GM12865 (cell line): ENCODE results near the gene SH2D6.

Experiments used
- DNase-seq: peaks from one replicate; pipeline ENCODE4 v3.0.0; 2010; ENCODE audit warnings: low read depth
- H3K4me3 ChIP-seq: 2 replicates; pipeline ENCODE4 v1.5.1; 2011; ENCODE audit warnings: mild to moderate bottlenecking, low read depth, low read length, control low read depth
- TF ChIP-seq, protein P1 (sequence below): IDR thresholded peaks from 2 replicates; pipeline ENCODE4 v1.5.1; 2011; ENCODE audit warnings: low read length, control low read depth, low read depth, inconsistent platforms; ENCODE audit not compliant: insufficient read depth; ENCODE audit errors: missing control alignments

Gene SH2D6

DNA sequence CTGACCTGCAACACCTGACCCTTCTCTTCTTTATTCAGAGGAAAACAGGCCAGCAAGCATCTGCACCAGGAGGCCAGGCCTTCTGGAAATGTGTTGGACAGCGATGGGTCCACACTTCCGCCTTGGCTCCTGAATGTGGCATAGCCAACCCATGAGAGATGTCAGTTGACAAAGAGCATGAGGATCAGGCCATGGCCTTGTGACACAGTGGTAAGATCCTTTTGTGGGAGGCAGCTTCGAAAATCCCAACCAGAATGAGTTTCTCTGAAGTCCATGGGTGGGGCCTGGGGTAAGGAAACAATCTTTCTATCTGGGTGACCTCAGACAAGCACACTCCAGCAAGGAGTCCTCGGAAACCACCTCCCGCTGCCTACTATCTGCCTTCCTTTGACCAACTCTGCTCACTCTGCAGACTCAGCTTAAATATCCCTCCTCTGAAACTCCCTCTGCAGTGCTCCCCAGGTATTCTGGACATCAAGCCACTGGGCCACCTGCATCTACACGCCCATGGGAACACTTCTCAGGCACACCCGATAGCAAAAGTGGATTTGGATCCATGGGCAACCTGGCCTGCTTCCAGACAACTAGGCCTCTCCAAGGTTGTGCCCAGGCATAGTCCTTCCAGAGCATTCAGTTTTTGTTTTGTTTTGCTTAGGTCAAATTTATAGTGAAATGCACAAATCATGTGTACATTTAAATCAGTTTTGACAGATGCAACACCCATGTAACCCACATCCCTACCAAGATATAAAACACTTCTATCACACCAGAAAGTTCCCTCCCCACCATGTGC lies 3.6 kb upstream of the SH2D6 start:
- TF ChIP-seq, protein P1, sequence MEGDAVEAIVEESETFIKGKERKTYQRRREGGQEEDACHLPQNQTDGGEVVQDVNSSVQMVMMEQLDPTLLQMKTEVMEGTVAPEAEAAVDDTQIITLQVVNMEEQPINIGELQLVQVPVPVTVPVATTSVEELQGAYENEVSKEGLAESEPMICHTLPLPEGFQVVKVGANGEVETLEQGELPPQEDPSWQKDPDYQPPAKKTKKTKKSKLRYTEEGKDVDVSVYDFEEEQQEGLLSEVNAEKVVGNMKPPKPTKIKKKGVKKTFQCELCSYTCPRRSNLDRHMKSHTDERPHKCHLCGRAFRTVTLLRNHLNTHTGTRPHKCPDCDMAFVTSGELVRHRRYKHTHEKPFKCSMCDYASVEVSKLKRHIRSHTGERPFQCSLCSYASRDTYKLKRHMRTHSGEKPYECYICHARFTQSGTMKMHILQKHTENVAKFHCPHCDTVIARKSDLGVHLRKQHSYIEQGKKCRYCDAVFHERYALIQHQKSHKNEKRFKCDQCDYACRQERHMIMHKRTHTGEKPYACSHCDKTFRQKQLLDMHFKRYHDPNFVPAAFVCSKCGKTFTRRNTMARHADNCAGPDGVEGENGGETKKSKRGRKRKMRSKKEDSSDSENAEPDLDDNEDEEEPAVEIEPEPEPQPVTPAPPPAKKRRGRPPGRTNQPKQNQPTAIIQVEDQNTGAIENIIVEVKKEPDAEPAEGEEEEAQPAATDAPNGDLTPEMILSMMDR = no peak
- no peak overlapping the region for H3K4me3 ChIP-seq
- no peak for DNase-seq

DNA sequence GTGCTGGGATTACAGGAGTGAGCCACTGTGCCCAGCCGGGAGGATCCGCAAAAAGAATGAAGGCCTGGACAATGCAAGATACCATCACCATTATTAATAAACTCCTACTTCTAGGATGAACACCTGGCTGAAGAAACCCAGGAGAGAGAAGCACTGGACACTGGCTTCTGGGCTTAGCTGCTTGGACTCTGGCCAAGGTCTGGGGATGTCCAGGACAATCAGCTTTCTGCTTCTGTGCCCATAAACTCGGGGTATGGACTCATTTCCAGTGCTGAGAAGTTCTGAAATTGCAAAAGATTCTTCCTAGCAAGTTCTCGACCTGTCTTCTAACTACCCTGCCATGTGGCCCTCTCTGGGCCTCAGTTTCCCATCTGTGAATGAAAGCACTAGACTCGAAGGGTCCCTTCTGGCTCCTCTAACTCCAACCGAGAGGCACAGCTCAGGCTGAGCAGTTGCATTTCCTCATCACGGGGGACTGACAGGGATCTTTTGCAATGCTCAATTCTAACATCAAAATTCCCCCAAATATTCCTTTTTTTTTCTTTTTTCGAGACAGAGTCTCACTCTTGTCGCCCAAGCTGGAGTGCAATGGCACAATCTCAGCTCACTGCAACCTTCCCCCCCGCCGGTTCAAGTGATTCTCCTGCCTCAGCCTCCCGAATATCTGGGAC lies 2.4 kb upstream of the SH2D6 start:
- TF ChIP-seq, protein P1 = no peak
- no peak for DNase-seq
- H3K4me3 ChIP-seq = no peak overlapping the region

DNA sequence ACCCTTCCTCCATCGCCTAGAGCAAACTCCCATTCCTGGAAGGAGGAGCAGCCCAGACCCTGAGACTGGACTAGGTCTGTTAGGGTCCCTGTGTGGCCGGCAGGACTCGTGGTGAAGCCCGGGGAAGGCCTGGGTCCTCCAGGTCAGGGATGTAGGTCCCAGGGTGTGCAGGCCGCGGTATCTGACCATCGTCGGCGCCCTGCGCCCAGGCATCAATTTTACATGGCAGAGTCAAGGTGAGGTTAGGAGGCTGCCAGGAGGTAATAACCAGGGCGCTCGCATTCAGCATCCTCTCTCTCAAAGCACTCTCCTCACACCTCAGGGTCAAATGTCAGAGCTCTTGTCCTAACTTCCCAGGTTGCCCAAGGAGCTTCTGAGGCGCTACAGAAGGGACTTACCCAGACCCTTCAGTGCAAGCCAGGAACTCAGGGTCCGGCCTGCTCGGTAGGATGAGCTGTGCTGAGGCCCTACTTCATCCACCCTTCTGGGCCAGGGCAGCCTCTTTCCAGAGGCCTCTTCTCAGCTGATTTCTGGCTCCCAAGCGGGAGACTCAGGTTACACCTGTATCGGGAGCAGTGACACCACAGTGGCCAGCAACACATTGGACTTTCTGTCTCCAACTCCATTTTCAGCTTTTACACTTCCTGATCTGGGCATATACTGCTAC lies 628 bp downstream of the SH2D6 start:
- no peak for DNase-seq
- TF ChIP-seq, protein P1 = no peak
- H3K4me3 ChIP-seq = peak overlapping the region; percentile 89

DNA sequence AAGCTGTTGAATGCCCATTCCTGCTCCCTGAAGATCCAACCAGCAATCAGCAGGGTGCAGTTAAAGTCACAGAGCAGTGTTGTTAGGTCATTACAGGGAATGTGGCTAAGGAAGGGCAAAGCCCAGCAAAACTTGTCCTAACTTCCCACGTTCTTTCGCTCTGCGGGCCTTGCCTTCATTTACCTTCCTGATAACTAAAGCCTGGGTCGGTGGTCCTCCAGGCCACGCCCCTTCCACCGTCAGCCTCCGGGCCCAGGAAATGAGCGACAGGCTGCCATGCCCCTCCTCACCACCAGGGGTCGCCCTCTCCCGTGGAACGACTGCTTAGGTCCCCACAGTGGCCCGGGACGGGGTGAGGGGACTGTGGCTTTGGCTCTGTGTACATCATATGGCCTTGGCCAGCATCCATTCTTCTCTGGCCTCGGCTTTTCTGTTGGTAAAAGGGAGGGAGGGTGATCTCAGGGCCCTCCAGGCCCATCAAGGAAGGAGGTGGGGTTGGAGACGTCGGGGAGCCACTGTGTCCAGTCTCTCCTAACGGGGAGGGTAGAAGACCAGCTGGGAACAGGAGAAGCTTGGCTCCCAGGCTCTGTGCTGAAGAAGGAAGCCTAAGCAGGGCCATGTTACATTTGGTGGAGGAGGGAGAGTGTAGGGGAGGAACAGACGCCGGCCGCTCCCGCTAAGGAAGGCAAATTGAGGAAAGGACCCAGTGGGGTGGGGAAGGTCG lies 2.2 kb downstream of the SH2D6 start:
- peak; percentile 87 for DNase-seq
- no peak overlapping the region for H3K4me3 ChIP-seq

DNA sequence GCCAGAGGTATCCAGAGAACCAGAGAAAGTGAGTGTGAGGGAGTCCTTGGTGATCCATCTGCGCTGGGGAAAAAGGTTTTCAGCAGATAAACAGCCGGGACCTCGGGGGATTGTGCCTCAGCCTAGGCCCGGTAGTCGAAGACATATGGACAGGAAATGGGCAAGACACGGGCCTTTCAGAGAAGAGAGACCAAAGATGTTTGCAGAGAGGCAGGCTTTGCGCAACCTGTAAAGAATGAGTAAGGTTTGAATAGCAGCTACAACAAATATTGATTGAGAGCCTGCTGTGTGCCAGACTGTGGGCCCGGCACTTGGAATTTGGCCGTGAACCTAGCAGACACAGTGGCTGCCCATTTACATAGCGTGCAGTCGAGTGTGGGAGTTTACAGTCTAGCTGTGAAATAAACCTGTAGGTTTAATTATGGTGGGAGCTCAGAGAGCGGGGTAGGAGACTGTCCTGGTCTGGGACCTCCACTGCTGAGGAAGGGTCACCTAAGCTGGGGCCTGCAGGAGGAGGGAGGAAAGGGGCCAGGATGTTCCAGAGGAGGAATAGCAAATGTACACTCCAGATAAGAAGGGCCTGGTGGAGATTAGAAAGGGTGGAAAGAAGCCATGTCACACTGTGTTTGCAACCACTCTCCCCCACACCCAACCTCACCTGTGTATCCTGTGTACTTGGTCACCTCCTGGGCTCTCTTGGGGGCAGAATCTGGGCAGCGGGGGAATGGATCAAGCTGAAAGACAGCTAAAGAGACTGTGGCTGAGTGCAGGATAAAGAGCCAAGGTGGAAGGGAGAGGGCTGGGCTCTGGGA lies 3.0 kb downstream of the SH2D6 start:
- DNase-seq = no peak
- no peak overlapping the region for H3K4me3 ChIP-seq
- TF ChIP-seq, protein P1 = no peak

More for the DNA sequence above, 2.2 kb downstream of the SH2D6 start:
- TF ChIP-seq, protein P1 = peak; percentile 100

DNA sequence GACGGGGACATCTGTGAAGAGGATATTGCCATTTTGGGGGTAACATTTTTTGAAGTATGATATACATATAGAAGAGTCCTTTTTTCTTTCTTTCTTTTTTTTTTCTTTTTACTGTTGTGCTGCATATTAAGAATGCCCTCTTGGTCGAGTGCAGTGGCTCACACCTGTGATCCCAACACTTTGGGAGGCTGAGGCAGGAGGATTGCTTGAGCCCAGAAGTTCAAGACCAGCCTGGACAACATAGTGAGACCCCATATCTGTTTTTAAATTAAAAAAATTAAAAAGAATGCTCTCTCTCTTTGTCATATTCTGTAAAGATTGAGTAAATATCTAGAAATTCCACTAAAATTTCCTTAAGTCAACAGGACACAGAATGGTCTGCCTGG lies 3.6 kb downstream of the SH2D6 start:
- TF ChIP-seq, protein P1 = no peak
- no peak for DNase-seq
- no peak overlapping the region for H3K4me3 ChIP-seq
